Skeletal muscle cell (primary cell): Measurements from ENCODE around the gene HSPBP1.
A peak's percentile ranks its signal among the peaks of the same experiment; 100 is the strongest.

Source experiments
- DNase-seq: peaks from one replicate; pipeline ENCODE4 v3.0.0-alpha.2; 2010; ENCODE audit warnings: low read depth
- H3K4me3 ChIP-seq: 2 replicates; pipeline ENCODE4 v1.5.1; 2011; ENCODE audit warnings: low read depth, mild to moderate bottlenecking, control low read depth, low read length, moderate library complexity

Gene HSPBP1

DNA sequence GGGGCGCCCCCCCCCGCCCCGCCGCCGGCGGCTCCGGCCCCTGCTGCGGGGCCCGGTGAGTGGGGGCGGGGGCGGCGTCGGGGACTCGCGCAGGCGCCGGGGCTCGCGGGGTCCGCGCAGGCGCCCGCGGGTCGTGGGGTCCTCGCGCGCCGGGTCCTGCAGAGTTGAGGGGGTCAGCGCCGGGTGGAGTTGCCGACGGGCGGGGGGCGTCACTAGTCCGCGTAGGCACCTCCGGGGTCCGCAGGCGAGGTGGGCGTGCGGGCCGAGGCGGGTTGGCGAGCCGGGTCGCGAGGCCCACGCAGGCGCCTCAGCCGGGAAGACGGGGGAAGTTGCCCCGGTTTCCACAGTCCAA lies 21.5 kb downstream of the HSPBP1 start:
- DNase-seq, result no peak
- peak overlapping the region; percentile 81 for H3K4me3 ChIP-seq

DNA sequence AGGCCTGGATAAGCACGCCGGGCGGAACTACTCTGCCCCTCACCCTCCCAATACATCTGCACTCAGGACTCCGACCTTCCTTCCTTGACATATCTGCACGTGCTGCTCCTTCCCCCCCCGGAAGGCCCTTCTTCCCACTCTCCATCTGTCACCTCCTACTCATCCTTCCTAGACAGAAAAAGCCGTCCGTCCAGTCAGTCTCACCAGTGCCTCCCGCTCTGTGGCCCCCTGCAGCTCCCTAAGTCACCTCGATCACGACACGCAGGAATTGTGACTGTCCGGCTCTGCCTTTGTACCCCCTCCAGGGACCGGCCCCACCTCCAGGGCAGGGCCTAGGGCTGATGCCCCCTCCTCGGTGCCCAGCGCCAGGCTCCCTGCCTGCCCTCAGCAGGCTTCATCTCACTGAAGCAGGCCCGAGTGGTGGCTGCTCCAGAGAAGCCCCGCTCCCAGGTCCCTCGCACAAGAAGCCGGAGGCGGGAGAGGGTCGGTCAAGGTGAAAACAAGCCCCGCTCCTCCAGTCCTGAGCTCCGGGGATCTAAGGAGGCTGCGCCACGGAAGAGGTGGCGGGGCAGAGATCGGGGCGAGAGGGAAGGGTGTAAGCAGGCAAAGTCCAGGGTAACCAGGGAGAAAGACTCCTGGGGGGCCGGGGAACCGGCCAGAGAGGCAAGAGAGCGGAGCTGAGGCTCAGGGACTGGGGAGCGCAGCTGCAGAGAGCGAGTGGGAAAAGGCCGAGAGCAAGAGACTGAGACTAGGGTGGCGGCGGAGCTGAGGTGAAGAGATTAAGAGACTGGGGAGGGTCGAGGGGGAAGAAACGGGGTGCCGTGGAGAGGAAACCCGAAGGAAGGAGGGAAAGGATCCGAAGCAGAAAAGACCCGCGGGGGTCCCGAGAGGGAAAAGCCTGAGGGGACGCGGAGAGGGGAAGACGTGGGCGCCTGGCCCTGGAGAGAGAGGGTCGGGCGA lies 22.2 kb downstream of the HSPBP1 start:
- no peak for DNase-seq
- H3K4me3 ChIP-seq, result peak overlapping the region; percentile 81

DNA sequence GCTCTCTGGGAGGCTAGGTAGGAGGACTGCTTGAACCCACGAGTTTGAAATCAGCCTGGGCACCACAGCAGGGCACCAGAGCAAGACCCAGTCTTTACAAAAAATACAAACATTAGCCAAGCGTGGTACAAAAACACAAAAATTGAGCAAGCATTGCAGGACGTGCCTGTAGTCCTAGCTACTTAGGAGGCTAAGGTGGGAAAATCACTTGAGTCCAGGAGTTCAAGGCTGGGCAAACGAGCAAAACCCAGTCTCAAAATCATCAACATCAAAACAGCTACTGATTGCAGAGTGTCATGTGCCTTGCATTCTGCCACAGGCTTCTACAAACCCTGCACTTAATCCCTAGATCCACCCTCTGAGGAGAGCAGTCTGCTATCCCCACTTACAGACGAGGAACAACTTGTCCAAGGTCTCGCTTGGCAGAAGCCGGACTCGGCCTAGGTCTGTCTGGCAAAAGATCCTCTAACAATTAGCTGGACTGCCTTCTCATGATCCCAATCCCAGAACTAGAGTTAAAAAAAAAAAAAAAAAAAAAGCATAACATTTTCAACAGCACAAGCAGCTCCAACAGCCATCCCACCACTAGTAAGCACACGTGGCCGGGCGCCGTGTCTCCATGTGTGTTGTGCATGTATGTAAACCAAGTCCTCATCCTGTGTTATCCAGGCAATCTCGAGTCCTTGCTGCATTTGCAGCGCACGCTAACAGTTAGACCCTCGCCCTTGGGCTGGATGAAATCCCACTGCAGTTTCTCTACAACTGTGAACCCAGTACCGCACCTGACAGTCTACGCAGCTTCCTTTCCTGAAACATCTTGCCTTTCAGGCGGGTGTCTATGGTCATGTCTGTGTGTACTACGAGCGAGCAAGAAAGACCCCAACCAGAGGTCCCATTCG lies 23.1 kb downstream of the HSPBP1 start:
- peak overlapping the region; percentile 81 for H3K4me3 ChIP-seq
- DNase-seq, result no peak

DNA sequence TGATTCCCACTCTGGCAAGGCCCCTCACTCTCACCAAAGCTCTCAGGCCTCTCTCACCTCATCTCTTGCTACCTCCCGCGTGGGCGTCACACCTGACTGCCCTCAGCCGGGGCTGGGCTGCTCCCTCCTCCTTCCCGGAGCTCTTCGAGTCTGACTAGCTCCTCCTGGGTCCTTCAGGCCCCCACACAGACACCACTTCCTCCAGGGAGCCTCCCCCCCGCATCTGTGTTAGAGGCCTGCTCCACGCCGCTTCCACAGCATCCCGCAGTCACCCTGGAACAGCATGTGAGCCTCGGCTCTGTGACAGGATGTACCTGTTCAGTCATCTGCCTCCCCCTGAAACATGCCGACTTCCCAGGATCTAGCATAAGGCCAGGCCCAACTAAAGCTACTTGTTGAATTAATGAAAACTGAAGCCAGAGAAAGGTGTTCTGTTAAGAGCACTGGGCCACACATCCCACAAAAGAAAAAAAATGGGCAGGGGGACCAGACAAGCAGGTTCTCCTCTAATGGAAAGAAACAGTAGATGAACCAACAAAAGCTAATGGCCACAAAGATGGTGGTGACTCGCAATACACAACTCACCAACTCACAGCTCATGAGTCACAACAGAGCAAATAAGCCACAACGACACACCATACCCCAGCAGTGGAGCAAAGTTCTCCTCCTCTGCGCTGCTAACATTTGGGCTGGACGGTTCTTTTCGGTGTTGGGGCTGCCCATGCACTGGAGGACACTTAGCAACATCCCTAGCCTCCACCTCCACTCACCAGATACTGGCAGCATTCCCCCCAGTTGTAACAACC lies 24.1 kb downstream of the HSPBP1 start:
- no peak for DNase-seq
- no peak overlapping the region for H3K4me3 ChIP-seq

DNA sequence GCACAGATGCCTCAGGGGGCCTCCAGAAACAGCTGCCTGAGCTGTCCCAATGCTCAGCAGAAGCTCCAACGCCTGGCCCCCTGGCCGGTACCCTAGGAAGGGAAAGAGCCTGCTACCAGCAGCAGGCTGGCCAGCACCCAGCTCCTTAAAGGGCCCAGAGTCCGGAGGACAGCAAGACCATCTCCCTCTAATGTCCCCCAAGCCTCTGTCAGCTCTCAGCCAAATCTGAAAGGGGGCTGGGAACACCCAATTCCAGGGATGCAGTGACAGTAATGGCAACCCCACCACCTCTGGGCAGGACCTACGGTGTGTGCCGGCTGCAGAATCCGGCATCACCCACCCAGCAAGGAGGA lies 25.3 kb downstream of the HSPBP1 start:
- no peak overlapping the region for H3K4me3 ChIP-seq
- DNase-seq, result no peak

DNA sequence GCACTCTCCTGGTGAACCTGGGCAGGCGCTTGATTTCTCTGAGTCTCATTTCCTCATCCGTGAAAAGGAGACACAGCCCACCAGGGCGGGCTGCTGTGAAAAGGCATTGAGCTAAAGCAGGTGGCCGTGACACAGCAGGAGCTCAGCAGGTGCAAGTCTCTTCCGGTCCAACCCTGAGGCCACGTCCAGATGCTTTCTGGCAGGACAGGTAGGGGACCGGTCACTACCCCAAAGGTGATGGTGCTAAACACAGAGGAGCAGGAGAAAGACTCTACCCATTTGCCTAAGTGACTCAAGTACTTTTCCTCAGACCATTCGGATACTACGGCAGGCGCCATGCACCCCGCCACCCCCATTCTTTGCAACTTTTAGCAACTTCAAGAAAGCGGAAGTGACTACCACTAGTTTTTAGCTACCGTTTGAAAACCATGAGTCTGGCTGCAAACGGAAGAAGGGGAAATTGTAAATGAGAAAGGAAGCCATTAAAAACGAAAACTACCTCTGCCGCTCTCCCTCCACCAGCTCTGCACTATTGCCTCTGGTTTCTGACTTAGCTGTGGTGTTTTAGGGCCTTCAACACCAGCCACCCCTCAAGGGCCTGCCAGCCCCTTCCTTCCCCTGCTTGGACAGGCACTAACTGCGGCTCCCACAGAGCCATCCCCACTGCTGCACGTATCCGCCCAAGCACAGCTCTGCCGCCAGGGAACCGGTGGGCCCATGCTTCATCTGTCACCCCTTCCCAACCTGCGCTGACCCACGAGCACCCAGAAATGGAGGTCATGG lies 25.9 kb downstream of the HSPBP1 start:
- no peak for DNase-seq
- H3K4me3 ChIP-seq, result no peak overlapping the region

DNA sequence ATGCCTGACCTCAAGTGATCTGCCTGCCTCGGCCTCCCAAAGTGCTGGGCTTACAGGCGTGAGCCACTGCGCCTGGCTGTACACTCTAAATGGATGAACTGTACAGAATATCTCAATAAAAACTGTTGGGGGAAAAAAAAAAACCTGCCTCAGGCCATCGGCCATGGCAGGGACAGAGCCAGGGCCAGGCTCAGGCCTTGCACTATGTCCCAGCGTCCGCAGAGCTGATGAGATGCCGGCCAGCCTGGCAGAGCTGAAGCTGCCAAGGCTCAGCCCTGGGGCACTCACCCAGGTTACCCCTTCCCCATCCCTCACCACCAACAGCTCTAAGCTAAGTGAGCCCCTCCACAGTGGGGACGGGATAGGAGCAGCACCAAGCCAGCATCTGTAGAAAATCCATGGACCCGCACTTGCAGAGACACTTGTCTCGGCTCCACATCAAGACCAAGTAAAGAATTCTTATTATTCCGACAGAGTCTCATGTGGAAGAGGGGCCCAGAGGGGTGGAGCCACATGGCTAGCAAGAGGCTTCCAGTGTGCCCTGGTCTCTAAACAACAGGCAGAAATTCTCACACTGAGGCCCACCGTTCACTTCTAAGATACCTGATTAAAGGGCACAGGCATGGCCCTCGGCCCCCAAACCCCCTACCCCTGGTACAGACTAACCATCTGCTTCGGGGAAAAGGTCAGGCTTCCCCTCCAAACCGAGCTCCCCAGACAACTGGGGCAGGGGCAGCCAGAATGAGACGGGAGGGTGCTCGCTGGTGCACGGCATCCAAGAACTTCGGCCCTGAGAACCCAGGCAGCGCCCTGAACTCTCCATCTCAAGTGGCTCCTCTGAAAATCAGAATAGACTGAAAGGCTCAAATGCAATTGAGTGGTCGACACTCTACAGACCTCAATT lies 26.9 kb downstream of the HSPBP1 start:
- DNase-seq, result no peak
- H3K4me3 ChIP-seq, result no peak overlapping the region

DNA sequence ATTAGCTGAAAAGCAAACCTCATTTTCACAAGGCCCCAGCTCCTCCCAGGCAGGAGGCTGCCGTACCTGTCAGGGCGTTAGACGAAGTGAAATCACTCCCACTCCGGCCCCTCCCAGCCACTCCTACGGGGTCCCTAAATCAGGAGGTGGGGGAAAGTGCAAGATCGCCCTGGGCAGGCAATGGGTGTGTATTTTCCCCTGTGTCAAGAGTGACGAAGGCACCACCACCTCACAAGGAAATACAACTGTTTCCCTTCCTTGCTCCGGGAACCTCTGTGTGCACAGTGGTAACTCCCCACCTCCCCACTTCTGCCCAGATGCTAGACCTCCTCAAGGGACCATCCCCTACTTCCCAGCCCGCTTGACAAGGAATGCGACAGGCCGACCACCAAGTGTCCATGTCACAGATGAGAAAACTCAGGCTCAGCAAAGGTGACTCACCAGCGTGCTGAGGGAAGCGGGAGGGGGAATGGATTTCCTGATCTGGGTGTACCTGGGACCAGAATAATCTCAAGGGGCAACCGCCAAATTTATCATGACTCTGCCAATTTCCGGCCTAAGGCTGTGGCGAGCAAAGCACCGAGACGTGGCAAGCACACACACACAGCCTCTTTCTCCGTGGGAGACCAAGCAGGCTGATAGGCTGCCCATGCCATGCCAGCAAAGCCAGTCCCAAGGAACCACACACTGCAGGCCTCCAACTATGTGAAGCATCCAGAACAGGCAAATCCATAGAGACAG lies 28.4 kb downstream of the HSPBP1 start:
- H3K4me3 ChIP-seq, result no peak overlapping the region
- DNase-seq, result peak; percentile 4

DNA sequence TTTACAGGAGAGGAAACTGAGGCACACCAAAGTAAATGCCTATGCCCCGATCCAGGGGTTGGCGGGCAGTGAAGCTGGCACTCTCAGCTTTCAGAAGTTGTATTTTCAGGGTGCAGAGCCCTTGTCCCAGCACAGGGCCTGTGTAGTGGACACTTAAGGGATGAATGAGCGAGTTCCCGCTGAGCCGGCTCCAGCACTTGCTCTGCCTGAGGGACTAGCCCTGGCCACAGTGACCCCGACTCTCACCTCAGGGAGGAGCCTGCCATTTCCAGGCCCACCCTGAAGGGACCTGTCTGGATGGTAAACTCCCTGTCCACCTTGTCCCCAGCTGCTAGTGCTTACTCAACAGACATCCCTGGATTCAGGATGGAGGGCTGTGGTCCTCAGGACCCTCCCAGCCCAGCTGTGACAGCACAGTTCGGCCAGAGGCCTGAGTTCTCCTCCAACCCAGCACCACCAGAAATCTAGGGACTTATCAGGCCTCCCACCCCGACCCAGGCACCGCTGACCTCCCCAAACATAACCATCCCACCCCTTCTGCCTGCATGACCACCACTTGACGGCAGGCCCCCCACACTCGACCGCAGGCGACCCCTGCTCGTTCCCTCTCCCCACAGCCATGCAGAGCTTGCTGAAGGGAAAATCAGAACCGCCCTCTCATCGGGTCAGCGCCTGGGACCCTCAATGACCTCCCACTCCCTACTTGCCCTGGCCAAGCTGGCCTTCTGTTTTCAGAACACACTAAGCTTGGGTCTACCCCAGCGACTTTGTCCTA lies 29.5 kb downstream of the HSPBP1 start:
- H3K4me3 ChIP-seq, result no peak overlapping the region
- DNase-seq, result no peak

DNA sequence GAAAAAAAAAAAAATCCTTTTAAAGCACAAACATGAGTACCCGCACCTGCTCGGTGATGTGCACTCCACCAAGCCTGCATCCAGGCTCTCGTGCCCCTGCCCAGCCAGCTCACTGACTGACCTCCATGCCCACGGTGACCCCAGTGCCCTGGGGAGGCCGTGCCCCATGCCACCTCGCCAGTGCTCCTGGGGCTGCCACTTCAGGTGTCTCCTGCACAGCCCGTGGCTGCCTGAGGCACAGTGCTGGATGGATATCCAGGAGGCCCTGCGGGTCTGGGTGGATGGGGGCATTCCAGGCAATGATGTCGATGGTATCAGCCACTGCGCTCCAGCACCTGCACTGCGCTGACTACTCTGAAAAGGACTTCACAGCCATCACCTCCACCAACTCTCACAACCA lies 30.1 kb downstream of the HSPBP1 start:
- no peak for DNase-seq
- H3K4me3 ChIP-seq, result no peak overlapping the region

DNA sequence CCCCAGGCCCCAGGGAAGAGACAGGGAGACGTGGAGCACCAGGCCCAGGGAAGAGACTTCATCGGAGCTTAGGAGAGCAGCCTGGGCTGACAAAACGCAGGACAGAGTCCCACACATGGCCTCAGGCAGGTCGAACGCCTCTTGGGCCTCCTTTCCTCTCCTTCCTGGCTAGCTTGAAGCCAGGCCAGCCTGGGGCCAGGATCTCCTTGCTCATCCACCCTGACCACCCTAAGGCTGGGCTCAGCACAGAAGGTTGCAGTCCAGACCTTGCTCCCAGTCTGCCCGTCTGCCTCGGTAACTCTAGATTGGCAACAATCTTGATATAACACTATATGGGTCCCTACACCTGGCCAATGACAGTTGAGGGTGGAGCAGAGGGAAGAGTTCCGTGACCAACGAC lies 31.2 kb downstream of the HSPBP1 start:
- H3K4me3 ChIP-seq, result no peak overlapping the region
- no peak for DNase-seq

DNA sequence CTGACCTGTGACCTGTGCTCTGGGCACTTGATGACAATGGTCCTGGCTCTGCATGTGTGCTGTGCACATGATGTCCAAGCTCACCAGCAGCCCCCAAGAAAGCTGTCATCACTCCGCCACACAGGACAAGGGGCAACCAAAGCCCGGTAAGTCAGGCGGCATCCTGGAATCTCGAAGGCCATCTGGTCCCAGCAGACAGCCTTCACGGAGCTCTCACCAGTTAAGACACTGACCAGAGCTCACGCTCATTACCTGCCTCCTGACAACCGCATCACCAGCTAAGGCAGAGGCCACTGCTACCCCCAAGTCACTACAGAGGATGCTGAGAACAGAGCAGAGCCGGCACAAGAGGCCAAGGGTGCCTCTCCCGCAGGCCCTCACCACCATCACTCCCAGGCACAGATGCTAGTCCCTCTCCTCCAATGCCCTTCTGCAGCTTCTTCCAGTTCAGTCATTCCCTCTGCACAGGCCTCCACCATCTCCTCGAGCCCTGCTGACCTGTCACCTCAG lies 31.7 kb downstream of the HSPBP1 start:
- H3K4me3 ChIP-seq, result no peak overlapping the region
- DNase-seq, result no peak

DNA sequence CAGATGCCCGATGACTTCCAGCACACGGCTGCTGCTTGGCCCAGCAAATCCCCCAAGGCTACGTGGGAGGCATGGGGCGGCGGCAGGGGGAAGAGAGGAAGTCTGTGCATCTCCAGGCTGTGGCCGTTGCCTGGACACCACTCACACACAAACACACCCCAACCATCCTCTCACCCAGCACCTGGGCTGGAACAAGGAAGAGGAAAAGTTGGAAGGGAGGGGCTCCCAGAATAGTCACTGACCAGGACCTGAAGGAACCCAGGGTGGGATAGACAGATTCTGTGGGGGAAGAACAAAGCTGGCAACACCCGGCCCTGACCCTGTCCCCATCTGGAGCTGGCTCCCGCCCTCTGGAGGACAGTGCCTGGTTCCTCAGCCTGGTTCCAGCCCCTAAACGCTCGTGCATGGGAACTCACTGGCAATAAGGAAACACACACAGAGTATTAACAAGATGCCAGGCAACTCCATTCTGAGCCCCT lies 32.2 kb downstream of the HSPBP1 start:
- DNase-seq, result peak; percentile 24
- H3K4me3 ChIP-seq, result no peak overlapping the region

DNA sequence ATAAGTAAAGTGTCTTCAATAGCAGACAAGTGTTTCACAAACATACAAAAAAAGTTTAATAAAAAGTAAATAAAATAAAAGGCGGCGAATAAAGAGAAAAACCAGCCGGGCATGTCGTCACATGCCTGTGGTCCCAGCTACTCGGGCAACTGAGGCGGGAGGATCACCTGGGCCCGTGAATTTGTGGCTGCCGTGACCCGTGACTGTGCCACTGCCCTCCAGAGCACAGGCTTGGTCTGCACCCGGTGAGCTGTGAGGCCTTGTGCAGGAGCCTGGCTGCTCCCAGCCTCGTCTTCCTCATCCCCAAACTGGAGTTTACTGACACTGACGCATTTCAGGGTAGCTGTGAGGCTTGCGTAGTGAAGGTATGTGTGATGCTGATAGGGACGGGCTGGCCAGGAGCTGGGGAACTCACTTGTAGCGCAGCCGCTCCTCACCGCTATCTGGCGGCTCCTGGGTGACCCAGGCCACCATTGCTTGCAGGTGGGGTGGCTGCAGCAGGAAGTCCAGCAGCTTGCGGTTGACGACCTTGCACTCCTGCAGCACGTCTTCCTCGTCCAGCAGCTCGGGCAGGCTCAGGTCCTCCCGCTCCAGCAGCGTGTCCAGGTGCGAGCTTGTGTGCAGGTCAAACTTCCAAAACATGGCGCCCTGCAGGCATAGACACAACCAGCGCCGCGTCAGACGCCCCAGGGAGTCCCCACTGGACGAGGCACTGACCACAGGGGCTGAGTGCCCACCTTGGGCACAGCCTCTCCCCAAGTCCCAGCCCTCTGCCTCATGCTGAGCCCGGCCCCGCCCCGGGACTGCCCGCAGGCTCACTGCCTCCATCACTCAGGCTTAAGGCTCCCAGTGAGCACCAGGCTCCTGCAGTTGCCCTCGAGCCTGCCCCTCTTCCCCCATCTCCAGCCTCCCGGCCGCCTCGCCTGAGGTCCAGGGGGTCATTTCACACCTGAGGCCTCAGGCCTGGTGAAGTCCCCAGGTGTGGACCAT lies 33.2 kb downstream of the HSPBP1 start:
- no peak overlapping the region for H3K4me3 ChIP-seq
- DNase-seq, result no peak

DNA sequence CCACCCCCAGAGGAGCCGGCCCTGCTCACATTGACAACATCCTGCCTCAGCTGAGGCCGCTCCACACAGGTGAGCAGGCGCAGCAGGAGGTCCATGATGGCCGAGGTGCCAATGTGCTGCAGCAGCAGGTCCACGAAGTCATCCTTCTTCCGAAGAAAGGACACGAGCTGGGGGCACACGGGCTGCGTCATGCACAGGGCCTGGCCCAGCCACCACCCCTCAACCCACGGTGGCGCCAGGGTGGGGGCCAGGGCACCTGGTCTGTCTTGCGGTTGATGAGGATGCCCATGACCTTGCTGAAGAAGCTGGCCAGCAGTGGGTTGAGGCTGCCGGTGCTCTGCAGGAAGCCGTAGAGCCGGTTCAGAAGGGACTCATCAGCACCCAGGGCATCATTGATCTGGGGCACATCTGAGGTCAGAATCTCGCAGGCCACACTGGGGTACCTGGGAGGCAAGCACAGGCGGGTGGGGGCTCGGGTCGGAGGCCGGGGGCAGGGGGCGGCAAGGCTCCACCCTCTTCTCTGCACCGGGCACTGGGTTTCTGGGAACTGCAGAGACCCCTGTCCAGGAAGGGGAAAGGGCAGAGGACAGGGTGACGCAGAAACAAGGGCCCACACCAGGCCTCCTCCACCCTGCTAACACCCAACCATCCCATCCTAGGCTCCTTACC lies 34.5 kb downstream of the HSPBP1 start:
- no peak for DNase-seq
- no peak overlapping the region for H3K4me3 ChIP-seq
